HepG2 (cell line): Measurements from ENCODE around the gene CAMK2G. TPM values are rescaled to one million over a fixed set of nuclear protein-coding genes. Genes with fewer than 3 reads are reported as not detected.

Experiments
- FOSL1 ChIP-seq: sonication (generic); formaldehyde crosslinking; IDR thresholded peaks from 2 replicates; pipeline ENCODE4 v1.9.0; 2021; ENCODE audit warnings: missing genetic modification reagents, borderline replicate concordance
- FOSL2 ChIP-seq: sonication (generic); formaldehyde crosslinking; IDR thresholded peaks from 2 replicates; pipeline ENCODE4 v1.4.0; 2020; ENCODE audit warnings: missing genetic modification reagents
- JUNB ChIP-seq: sonication (generic); formaldehyde crosslinking; IDR thresholded peaks from 2 replicates; pipeline ENCODE4 v1.8.0; 2022; ENCODE audit warnings: missing genetic modification reagents, mild to moderate bottlenecking, borderline replicate concordance
- LCORL ChIP-seq, 2 experiments: fragments of 450-650 bp in 1 of 2; sonication (generic) in 1 of 2; formaldehyde crosslinking in 1 of 2; IDR thresholded peaks; 2 replicates each; pipeline versions ENCODE4 v1.5.0 to v1.6.1; 2017 to 2020; ENCODE audit warnings: antibody characterized with exemption in 1 of 2, missing genetic modification reagents in 1 of 2
- MEIS2 ChIP-seq: sonication (generic); formaldehyde crosslinking; IDR thresholded peaks from 2 replicates; pipeline ENCODE4 v1.9.0; 2021; ENCODE audit warnings: mild to moderate bottlenecking, missing genetic modification reagents
- PATZ1 ChIP-seq: sonication (generic); formaldehyde crosslinking; IDR thresholded peaks from 2 replicates; pipeline ENCODE4 v1.4.0; 2020; ENCODE audit warnings: missing genetic modification reagents
- PHF20 ChIP-seq: sonication (generic); formaldehyde crosslinking; IDR thresholded peaks from 2 replicates; pipeline ENCODE4 v1.5.0; 2020; ENCODE audit warnings: mild to moderate bottlenecking, missing genetic modification reagents
- RXRA ChIP-seq: sonication (generic); formaldehyde crosslinking; IDR thresholded peaks from 2 replicates; pipeline ENCODE4 v1.5.1; 2020; ENCODE audit warnings: missing genetic modification reagents
- SAP130 ChIP-seq: IDR thresholded peaks from 2 replicates; pipeline ENCODE4 v1.6.1; 2016; ENCODE audit warnings: low read depth
- SIX4 ChIP-seq: sonication (generic); formaldehyde crosslinking; IDR thresholded peaks from 2 replicates; pipeline ENCODE4 v1.4.0; 2020; ENCODE audit warnings: missing genetic modification reagents
- ZNF224 ChIP-seq: sonication (generic); formaldehyde crosslinking; IDR thresholded peaks from 2 replicates; pipeline ENCODE4 v1.5.0; 2020; ENCODE audit warnings: mild to moderate bottlenecking, missing genetic modification reagents
- polyA plus RNA-seq, 8 experiments: library from polyadenylated mRNA; depleted of rRNA in 3 of 8; stranded (reverse) in 7 of 8; unstranded in 1 of 8; fragments of >200 nt; fragmentation: Illumina TruSeq in 4 of 8; extraction: Trizol in 4 of 8; gene quantifications; 2 replicates each; pipeline versions ENCODE4 v1.2.1 to v1.2.3, GENCODE V29; 2011 to 2016; ENCODE audit warnings: low read depth in 4 of 8, missing spikeins in 1 of 8, mixed read lengths in 1 of 8; ENCODE audit not compliant: insufficient read depth in 1 of 8
- total RNA-seq, 5 experiments: library from RNA; depleted of rRNA; stranded (reverse); fragments of >200 nt; fragmentation: Illumina TruSeq; extraction: Trizol; gene quantifications; 2 replicates each; pipeline ENCODE4 v1.2.3, GENCODE V29; 2016; ENCODE audit warnings: low read depth in 1 of 5
- TF ChIP-seq, protein P1 (sequence below): sonication (generic); formaldehyde crosslinking; IDR thresholded peaks from 2 replicates; pipeline ENCODE4 v1.4.0; 2020; ENCODE audit warnings: missing genetic modification reagents
- TF ChIP-seq, protein P2 (sequence below): sonication (generic); formaldehyde crosslinking; IDR thresholded peaks from 2 replicates; pipeline ENCODE4 v1.5.1; 2020; ENCODE audit warnings: mild to moderate bottlenecking, moderate library complexity, missing genetic modification reagents

The CAMK2G gene
- total and polyA plus RNA-seq, 2 of the 13 experiments (the other 11 are each of a cell fraction or from before 2014, with no cell fraction given): 15.9 to 18.8 TPM

DNA sequence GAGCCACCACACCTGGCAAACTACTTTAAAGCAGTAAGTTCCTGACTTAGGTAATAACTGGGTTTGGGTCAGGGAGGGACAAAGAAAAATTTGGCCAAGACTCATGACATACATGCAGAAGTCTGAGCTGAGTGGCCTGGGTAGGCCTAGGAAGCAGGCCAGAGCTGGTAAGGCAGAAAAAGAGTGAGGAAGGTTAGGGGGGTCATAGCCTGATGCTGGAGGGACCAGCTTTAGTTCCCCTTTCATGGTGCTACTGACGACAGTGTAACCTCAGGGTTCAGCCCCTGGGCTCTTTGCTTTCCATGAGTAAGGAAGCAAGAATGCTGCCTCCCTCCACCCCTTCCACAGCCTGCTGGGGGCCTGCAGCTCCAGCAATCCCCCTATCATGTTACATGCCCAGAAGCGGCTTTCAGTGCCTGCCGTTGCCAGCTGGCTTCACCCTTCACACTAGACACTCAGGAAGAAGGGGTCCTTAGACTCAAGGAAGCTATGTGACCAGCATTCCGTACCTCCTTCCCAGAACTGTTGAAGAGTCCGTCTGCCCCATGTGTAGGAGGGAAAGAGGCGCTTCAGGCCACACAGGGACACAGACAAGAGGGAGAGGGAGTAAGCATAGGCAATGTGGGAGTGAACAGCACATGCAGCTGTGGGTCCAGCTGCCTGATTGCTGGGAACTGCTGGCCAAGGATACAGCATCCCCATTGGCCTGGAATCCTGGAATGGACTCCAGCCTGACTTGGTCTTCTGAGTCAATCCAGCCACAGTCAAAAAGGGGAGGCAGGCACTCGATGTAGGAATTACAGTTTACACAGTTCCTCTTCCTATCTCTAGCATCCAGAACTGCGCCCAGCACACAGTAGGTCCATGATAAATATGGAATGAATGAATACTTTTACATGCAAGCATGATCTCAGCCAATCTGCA is 32.4 kb upstream of the CAMK2G start (continued):
- peak; percentile 48; the same call in 1 of the 2 replicates for TF ChIP-seq PATZ1 (CRISPR knock-in tag)
- TF ChIP-seq, protein P1, sequence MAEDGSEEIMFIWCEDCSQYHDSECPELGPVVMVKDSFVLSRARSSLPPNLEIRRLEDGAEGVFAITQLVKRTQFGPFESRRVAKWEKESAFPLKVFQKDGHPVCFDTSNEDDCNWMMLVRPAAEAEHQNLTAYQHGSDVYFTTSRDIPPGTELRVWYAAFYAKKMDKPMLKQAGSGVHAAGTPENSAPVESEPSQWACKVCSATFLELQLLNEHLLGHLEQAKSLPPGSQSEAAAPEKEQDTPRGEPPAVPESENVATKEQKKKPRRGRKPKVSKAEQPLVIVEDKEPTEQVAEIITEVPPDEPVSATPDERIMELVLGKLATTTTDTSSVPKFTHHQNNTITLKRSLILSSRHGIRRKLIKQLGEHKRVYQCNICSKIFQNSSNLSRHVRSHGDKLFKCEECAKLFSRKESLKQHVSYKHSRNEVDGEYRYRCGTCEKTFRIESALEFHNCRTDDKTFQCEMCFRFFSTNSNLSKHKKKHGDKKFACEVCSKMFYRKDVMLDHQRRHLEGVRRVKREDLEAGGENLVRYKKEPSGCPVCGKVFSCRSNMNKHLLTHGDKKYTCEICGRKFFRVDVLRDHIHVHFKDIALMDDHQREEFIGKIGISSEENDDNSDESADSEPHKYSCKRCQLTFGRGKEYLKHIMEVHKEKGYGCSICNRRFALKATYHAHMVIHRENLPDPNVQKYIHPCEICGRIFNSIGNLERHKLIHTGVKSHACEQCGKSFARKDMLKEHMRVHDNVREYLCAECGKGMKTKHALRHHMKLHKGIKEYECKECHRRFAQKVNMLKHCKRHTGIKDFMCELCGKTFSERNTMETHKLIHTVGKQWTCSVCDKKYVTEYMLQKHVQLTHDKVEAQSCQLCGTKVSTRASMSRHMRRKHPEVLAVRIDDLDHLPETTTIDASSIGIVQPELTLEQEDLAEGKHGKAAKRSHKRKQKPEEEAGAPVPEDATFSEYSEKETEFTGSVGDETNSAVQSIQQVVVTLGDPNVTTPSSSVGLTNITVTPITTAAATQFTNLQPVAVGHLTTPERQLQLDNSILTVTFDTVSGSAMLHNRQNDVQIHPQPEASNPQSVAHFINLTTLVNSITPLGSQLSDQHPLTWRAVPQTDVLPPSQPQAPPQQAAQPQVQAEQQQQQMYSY (CRISPR knock-in tag): peak; percentile 80; the same call in 1 of the 2 replicates
- TF ChIP-seq FOSL1 (CRISPR knock-in tag): 0 out of 2 replicates have a peak, but pooled peaks have one; percentile 30
- TF ChIP-seq MEIS2 (CRISPR knock-in tag): no peak
- peak; percentile 14; the same call in 1 of the 2 replicates for TF ChIP-seq JUNB (CRISPR knock-in tag)
- TF ChIP-seq SIX4 (CRISPR knock-in tag): peak; percentile 61; the same call in 1 of the 2 replicates
- no peak for TF ChIP-seq LCORL (IDR thresholded peaks at IDR 0.05)
- 0 out of 2 replicates have a peak, but pooled peaks have one; percentile 38 for TF ChIP-seq LCORL (CRISPR knock-in tag; IDR thresholded peaks at IDR 0.05)
- 0 out of 2 replicates have a peak, but pooled peaks have one; percentile 5 for TF ChIP-seq RXRA (CRISPR knock-in tag)
- TF ChIP-seq ZNF224 (CRISPR knock-in tag): no peak
- peak; percentile 38 for TF ChIP-seq SAP130
- TF ChIP-seq, protein P2, sequence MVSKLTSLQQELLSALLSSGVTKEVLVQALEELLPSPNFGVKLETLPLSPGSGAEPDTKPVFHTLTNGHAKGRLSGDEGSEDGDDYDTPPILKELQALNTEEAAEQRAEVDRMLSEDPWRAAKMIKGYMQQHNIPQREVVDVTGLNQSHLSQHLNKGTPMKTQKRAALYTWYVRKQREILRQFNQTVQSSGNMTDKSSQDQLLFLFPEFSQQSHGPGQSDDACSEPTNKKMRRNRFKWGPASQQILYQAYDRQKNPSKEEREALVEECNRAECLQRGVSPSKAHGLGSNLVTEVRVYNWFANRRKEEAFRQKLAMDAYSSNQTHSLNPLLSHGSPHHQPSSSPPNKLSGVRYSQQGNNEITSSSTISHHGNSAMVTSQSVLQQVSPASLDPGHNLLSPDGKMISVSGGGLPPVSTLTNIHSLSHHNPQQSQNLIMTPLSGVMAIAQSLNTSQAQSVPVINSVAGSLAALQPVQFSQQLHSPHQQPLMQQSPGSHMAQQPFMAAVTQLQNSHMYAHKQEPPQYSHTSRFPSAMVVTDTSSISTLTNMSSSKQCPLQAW (CRISPR knock-in tag): no peak
- peak; percentile 87 for TF ChIP-seq FOSL2 (CRISPR knock-in tag)
- no peak for TF ChIP-seq PHF20 (CRISPR knock-in tag)
